ENCODE data around the gene BBIP1. TPM values are rescaled to one million over a fixed set of nuclear protein-coding genes. Genes with fewer than 3 reads are reported as not detected.
A peak's percentile ranks its signal among the peaks of the same experiment; 100 is the strongest.

Gene BBIP1
- total and polyA plus RNA-seq, 7 experiments from 2014 or later = 22.2 to 64.2 (median 36.3) TPM

DNA sequence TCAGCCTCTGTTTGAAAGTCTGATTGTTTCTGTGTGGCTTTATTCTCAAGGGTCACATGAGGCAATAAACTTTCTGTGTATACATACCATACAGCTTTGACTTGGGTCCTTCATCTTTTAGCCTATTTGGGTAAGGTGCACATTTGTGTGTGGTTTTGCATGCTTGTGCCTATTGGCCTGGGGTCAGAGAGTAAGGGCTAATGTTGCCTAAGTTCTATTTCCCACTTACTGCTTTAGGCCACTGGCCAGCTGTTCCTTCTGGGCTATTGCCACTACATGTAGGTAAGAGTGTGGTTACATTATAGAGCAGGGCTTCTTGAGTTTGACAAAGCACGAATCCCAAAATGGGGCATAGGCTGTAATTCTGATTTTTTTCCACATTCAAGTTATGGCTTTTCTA is 21.8 kb downstream of the BBIP1 start:
- Histone ChIP-seq H3K27me3 (ENCODE audit: control insufficient read depth in 2 of 2, insufficient read depth in 2 of 2, low read length in 2 of 2) (no peaks in the 10 kb centered on the region), H3K27ac (ENCODE audit: low read depth, low read length) (peak overlapping the region; percentile 34), H3K9me3 (ENCODE audit: control insufficient read depth in 2 of 3, low read length in 3 of 3) (no peaks in the 10 kb centered on the region), H3K4me3 (ENCODE audit: low read length) (no peak overlapping the region), H3K36me3 (ENCODE audit: control insufficient read depth in 2 of 3, insufficient read depth in 3 of 3, low read length in 3 of 3) (peaks cover 16 to 65% (median 47%) of the 10 kb centered on the region in 3 experiments), H3K4me1 (ENCODE audit: control insufficient read depth in 2 of 2, insufficient read depth in 2 of 2, low read length in 2 of 2) (peaks cover 0 to 15% of the 10 kb centered on the region in 2 donors)
- DNase-seq = no peak
- POLR2A ChIA-PET = interaction anchor here (0.8 to 4.0 kb wide), 8 partner anchors 12 to 147 kb away, joined by 3 to 23 read pairs (median 4); partner anchors contain the start of gene PDCD4
- no peak for ATAC-seq
- H3K4me1 Mint-ChIP-seq = peaks cover 14 to 47% (median 30%) of the 10 kb centered on the region in 7 donors
- intact Hi-C loops (cut with micrococcal nuclease) = no loop called here
- peaks cover 8 to 38% (median 30%) of the 10 kb centered on the region in 5 donors for H3K36me3 Mint-ChIP-seq
- CTCF ChIA-PET = interaction anchor here (0.6 to 2.9 kb wide), 6 partner anchors 10 to 311 kb away, joined by 3 to 20 read pairs (median 6); partner anchors contain the start of gene BBIP1
- H3K27me3 Mint-ChIP-seq = no peaks in the 10 kb centered on the region
- no peak overlapping the region for H3K4me3 Mint-ChIP-seq
- H3K27ac Mint-ChIP-seq = peak overlapping the region in 6 of 9 donors; percentile 18 to 71 (median 41)
- H3K9me3 Mint-ChIP-seq = no peaks in the 10 kb centered on the region

DNA sequence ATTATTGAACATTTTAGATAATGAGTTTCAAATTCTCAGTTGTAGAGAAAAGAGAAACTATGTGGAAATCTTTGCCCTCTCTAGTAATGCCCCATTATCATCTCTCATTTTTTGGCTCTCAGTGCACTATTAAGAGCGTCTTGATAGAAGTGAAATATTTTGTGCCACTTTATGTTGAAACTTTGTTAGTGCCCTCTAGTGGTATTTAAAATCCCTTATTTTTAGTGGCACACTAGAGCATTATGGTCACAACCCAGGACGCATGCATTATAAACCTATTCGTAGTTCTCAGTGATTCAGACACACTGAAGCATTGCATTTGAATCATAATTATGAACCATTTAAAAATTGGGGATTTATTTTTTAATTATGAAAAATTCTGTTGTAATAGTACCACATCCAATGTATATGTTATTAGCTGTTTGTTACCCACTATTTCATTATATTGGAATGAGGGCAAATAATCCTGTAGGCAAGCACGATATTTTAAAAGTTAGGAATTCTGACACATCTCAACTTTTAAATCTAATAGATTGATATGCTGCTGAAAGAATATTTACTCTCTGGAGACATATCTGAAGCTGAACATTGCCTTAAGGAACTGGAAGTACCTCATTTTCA is 25.3 kb downstream of the BBIP1 start:
- DNase-seq (peak in 6 of 9 donors; percentile 47 to 75 (median 66)), ATAC-seq (peak; percentile 91)
- CTCF ChIA-PET = interaction anchor here (0.5 to 4.1 kb wide), 16 partner anchors 9 to 221 kb away, joined by 3 to 37 read pairs (median 4); no protein-coding TSS in a partner anchor
- H3K4me3 Mint-ChIP-seq = peak overlapping the region in 3 of 10 donors; percentile 2 to 34 (median 6)
- Histone ChIP-seq H3K9me3 (ENCODE audit: control insufficient read depth in 2 of 3, low read length in 3 of 3) (no peaks in the 10 kb centered on the region), H3K4me1 (ENCODE audit: control insufficient read depth in 2 of 2, insufficient read depth in 2 of 2, low read length in 2 of 2) (peaks cover 0 to 20% of the 10 kb centered on the region in 2 donors), H3K27ac (ENCODE audit: low read depth, low read length) (peak overlapping the region; percentile 56), H3K36me3 (ENCODE audit: control insufficient read depth in 2 of 3, insufficient read depth in 3 of 3, low read length in 3 of 3) (peaks cover 18 to 46% (median 41%) of the 10 kb centered on the region in 3 experiments), H3K27me3 (ENCODE audit: control insufficient read depth in 2 of 2, insufficient read depth in 2 of 2, low read length in 2 of 2) (no peaks in the 10 kb centered on the region), H3K4me3 (ENCODE audit: low read length) (no peak overlapping the region)
- peaks cover 12 to 41% (median 32%) of the 10 kb centered on the region in 5 donors for H3K36me3 Mint-ChIP-seq
- peak overlapping the region in 7 of 9 donors; percentile 2 to 68 (median 32) for H3K27ac Mint-ChIP-seq
- intact Hi-C loops (cut with micrococcal nuclease) = loop anchor here (1.0 to 5.0 kb wide), 11 partner anchors 10 to 283 kb away; no protein-coding TSS in a partner anchor
- peaks cover 0 to 1% (median 0%) of the 10 kb centered on the region in 11 donors for H3K9me3 Mint-ChIP-seq
- H3K4me1 Mint-ChIP-seq = peaks cover 10 to 66% (median 51%) of the 10 kb centered on the region in 7 donors
- no peaks in the 10 kb centered on the region for H3K27me3 Mint-ChIP-seq
- POLR2A ChIA-PET = interaction anchor here (1.0 to 2.7 kb wide), 5 partner anchors 11 to 90 kb away, joined by 3 to 10 read pairs (median 3); partner anchors contain the start of genes BBIP1 and PDCD4

DNA sequence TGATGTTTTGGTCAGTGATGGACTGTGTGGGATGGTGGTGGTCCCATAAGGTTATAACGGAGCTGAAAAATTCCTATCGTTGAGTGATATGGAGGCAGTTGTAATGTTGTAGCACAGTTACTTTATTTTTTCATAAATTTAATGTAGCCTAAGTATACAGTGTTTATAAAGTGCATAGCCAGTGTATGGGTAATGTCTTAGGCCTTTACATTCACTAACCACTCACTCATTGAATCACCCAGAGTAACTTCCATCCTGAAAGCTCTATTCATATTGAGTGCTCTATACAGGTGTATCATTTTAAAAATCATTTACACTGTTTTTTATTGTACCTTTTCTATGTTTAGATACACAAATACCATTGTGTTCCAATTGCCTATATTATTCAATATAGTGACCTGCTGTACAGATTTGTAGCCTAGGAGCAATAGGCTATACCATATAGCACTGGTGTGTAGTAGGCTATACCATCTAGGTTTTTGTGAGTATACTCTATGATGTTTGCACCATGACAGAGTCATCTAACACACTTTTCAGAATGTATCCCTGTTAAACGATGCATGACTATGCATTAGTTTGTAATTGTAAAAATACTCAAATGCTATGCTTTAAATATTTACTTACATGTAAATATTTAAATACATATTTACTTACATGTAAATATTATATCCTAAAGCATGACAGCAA is 26.2 kb downstream of the BBIP1 start:
- Histone ChIP-seq H3K4me1 (ENCODE audit: control insufficient read depth in 2 of 2, insufficient read depth in 2 of 2, low read length in 2 of 2) (peaks cover 0 to 20% of the 10 kb centered on the region in 2 donors), H3K9me3 (ENCODE audit: control insufficient read depth in 2 of 3, low read length in 3 of 3) (no peaks in the 10 kb centered on the region), H3K27ac (ENCODE audit: low read depth, low read length) (no peak overlapping the region), H3K4me3 (ENCODE audit: low read length) (no peak overlapping the region), H3K36me3 (ENCODE audit: control insufficient read depth in 2 of 3, insufficient read depth in 3 of 3, low read length in 3 of 3) (peaks cover 21 to 39% (median 33%) of the 10 kb centered on the region in 3 experiments), H3K27me3 (ENCODE audit: control insufficient read depth in 2 of 2, insufficient read depth in 2 of 2, low read length in 2 of 2) (no peaks in the 10 kb centered on the region)
- Mint-ChIP-seq H3K36me3 (peaks cover 12 to 44% (median 32%) of the 10 kb centered on the region in 5 donors), H3K4me1 (peaks cover 10 to 69% (median 54%) of the 10 kb centered on the region in 7 donors), H3K27ac (peak overlapping the region in 6 of 9 donors; percentile 15 to 74 (median 54)), H3K4me3 (no peak overlapping the region), H3K9me3 (peaks cover 0 to 1% (median 0%) of the 10 kb centered on the region in 11 donors), H3K27me3 (no peaks in the 10 kb centered on the region)
- ATAC-seq (no peak), DNase-seq (no peak)
- POLR2A ChIA-PET = interaction anchor here (1.0 to 2.7 kb wide), 5 partner anchors 9 to 89 kb away, joined by 3 to 10 read pairs (median 3); no protein-coding TSS in a partner anchor
- intact Hi-C loops (cut with micrococcal nuclease) = loop anchor here (1.0 to 5.0 kb wide), 11 partner anchors 9 to 282 kb away; no protein-coding TSS in a partner anchor
- CTCF ChIA-PET = interaction anchor here (0.6 to 4.1 kb wide), 14 partner anchors 8 to 206 kb away, joined by 3 to 37 read pairs (median 4); no protein-coding TSS in a partner anchor

DNA sequence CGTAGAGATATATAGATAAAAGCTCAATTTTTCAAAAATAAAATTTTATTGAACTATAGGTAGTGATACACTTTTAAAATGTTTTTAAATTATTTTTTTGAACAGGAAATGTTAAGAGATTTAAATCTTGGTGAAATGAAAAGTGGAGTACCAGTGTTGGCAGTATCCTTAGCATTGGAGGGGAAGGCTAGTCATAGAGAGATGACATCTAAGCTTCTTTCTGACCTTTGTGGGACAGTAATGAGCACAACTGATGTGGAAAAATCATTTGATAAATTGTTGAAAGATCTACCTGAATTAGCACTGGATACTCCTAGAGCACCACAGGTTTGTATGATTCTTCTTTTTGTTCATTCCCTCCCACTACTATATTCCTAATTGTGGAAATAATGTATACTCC is 31.4 kb downstream of the BBIP1 start:
- intact Hi-C loops (cut with micrococcal nuclease) = no loop called here
- no peak overlapping the region for H3K27ac ChIP-seq (ENCODE audit: low read depth, low read length)
- no peaks in the 10 kb centered on the region for H3K9me3 ChIP-seq (ENCODE audit: control insufficient read depth in 2 of 3, low read length in 3 of 3)
- H3K27ac Mint-ChIP-seq = peak overlapping the region in 8 of 9 donors; percentile 20 to 81 (median 39)
- no peak overlapping the region for H3K4me3 ChIP-seq (ENCODE audit: low read length)
- ChIA-PET CTCF (interaction anchor here (0.7 to 1.7 kb wide), 8 partner anchors 9 to 148 kb away, joined by 3 to 10 read pairs (median 4); no protein-coding TSS in a partner anchor), POLR2A (interaction anchor here (0.6 to 2.0 kb wide), 9 partner anchors 11 to 139 kb away, joined by 3 to 9 read pairs (median 4); no protein-coding TSS in a partner anchor)
- no peaks in the 10 kb centered on the region for H3K27me3 Mint-ChIP-seq
- H3K4me3 Mint-ChIP-seq = peak overlapping the region in 3 of 10 donors; percentile 16 to 47 (median 20)
- peaks cover 9 to 39% (median 24%) of the 10 kb centered on the region in 3 experiments for H3K36me3 ChIP-seq (ENCODE audit: control insufficient read depth in 2 of 3, insufficient read depth in 3 of 3, low read length in 3 of 3)
- no peak for ATAC-seq
- peaks cover 12 to 55% (median 36%) of the 10 kb centered on the region in 5 donors for H3K36me3 Mint-ChIP-seq
- peaks cover 26 to 73% (median 68%) of the 10 kb centered on the region in 7 donors for H3K4me1 Mint-ChIP-seq
- peaks cover 0 to 1% (median 0%) of the 10 kb centered on the region in 11 donors for H3K9me3 Mint-ChIP-seq
- peaks cover 25 to 48% of the 10 kb centered on the region in 2 donors for H3K4me1 ChIP-seq (ENCODE audit: control insufficient read depth in 2 of 2, insufficient read depth in 2 of 2, low read length in 2 of 2)
- no peaks in the 10 kb centered on the region for H3K27me3 ChIP-seq (ENCODE audit: control insufficient read depth in 2 of 2, insufficient read depth in 2 of 2, low read length in 2 of 2)
- DNase-seq = no peak

DNA sequence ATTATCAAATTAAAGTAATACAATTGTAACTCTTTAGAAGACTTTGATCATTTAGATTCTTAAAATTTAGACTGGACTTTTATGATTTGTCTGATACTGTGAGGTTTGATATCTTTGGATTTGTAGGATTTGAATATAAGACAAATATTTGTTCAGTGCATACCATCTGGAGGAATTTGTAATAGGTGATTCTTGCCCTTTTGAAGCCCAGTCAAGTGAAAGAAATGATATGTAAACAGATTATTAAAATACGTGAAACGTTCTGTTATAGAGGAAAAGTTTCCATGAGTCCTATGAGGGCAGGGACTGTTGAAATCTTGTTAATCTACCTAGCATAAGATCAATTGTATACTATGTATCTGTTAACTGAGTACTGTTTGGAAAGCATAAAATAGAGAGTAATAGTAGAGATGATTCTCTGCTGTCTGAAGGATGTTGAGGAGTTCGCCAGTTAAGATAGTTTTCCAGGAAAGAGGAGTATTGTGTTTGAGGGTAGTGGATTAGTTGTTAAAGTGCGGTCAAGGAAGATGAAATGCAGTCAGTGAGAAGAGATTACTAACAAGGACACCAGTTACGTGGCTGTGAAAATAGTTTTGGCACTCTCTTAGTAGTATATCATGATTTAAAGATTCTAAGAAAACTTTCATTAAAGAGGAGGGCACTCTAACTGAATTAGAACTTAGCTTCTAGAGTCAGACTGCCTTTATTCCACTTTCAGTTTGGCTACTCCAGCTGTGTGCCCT is 32.9 kb downstream of the BBIP1 start:
- DNase-seq (no peak), ATAC-seq (no peak)
- ChIA-PET CTCF (interaction anchor here (1.1 to 1.7 kb wide), 5 partner anchors 11 to 146 kb away, joined by 3 to 10 read pairs (median 3); no protein-coding TSS in a partner anchor), POLR2A (interaction anchor here (0.9 to 2.0 kb wide), 5 partner anchors 9 to 137 kb away, joined by 3 to 9 read pairs (median 4); no protein-coding TSS in a partner anchor)
- H3K27me3 Mint-ChIP-seq = no peaks in the 10 kb centered on the region
- Histone ChIP-seq H3K9me3 (ENCODE audit: control insufficient read depth in 2 of 3, low read length in 3 of 3) (no peaks in the 10 kb centered on the region), H3K27ac (ENCODE audit: low read depth, low read length) (peak overlapping the region; percentile 47), H3K4me1 (ENCODE audit: control insufficient read depth in 2 of 2, insufficient read depth in 2 of 2, low read length in 2 of 2) (peaks cover 30 to 57% of the 10 kb centered on the region in 2 donors), H3K36me3 (ENCODE audit: control insufficient read depth in 2 of 3, insufficient read depth in 3 of 3, low read length in 3 of 3) (peaks cover 5 to 33% (median 28%) of the 10 kb centered on the region in 3 experiments), H3K27me3 (ENCODE audit: control insufficient read depth in 2 of 2, insufficient read depth in 2 of 2, low read length in 2 of 2) (no peaks in the 10 kb centered on the region), H3K4me3 (ENCODE audit: low read length) (no peak overlapping the region)
- H3K4me1 Mint-ChIP-seq = peaks cover 29 to 74% (median 70%) of the 10 kb centered on the region in 7 donors
- no peaks in the 10 kb centered on the region for H3K9me3 Mint-ChIP-seq
- H3K4me3 Mint-ChIP-seq = peak overlapping the region in 7 of 10 donors; percentile 1 to 39 (median 18)
- intact Hi-C loops (cut with micrococcal nuclease) = no loop called here
- H3K36me3 Mint-ChIP-seq = peaks cover 15 to 57% (median 46%) of the 10 kb centered on the region in 5 donors
- H3K27ac Mint-ChIP-seq = peak overlapping the region in 8 of 9 donors; percentile 3 to 68 (median 35)
